HG03039 (cell line): ENCODE measurements around the gene REEP2.

Experiments used
- ATAC-seq: cut with Tn5 transposase; IDR thresholded peaks from one replicate; pipeline ENCODE4 v1.9.1; 2021; ENCODE audit warnings: mild to moderate bottlenecking, moderate library complexity; ENCODE audit not compliant: unreplicated experiment

Gene REEP2

GRCh38 chr5:138495351-138495750 lies 56.5 kb downstream of the REEP2 start:
- no peak for ATAC-seq
